Adrenal gland (tissue), 12 donors: ENCODE results near the gene MYADML2. TPM values are rescaled to one million over a fixed set of nuclear protein-coding genes. Genes with fewer than 3 reads are reported as not detected.
A peak's percentile ranks its signal among the peaks of the same experiment; 100 is the strongest.

ENCODE experiments used
- DNase-seq, 7 donors: peaks; one replicate each; pipeline ENCODE4 v3.0.0-alpha.2; 2019 to 2020
- H3K27ac ChIP-seq, 5 donors: fragments of 200-600 bp; sonication (generic) in 4 of 5; 1 replicate in 3 of 5; 2 replicates in 2 of 5; pipeline versions ENCODE4 v1.5.1 to v1.8.0; 2016 to 2020; ENCODE audit warnings: mild to moderate bottlenecking in 1 of 5
- H3K27me3 ChIP-seq: fragments of 200-600 bp; 2 replicates; pipeline ENCODE4 v1.8.0; 2021
- H3K36me3 ChIP-seq, 2 donors: fragments of 200-600 bp; replicated peaks in 1 of 2; 1 replicate in 1 of 2; 2 replicates in 1 of 2; pipeline versions ENCODE4 v1.5.1 to v1.8.0; 2018 to 2022
- H3K4me1 ChIP-seq, 2 donors: fragments of 200-600 bp; replicated peaks in 1 of 2; 1 replicate in 1 of 2; 2 replicates in 1 of 2; pipeline versions ENCODE4 v1.5.1 to v1.8.0; 2018 to 2021
- H3K4me3 ChIP-seq, 4 donors: fragments of 200-600 bp; sonication (generic) in 3 of 4; one replicate each; pipeline ENCODE4 v1.5.1; 2016 to 2018
- H3K9me3 ChIP-seq, 3 donors: fragments of 200-600 bp; sonication (generic) in 1 of 3; replicated peaks in 1 of 3; 1 replicate in 2 of 3; 2 replicates in 1 of 3; pipeline versions ENCODE4 v1.5.1 to v1.8.0; 2016 to 2021
- CTCF ChIP-seq, 6 experiments: fragments of 450-650 bp in 4 of 6; fragments of 200-600 bp in 2 of 6; sonication (generic) in 1 of 6; IDR thresholded peaks; 1 replicate in 5 of 6; 2 replicates in 1 of 6; pipeline versions ENCODE4 v1.5.1 to v1.8.0; 2016 to 2021; ENCODE audit warnings: antibody characterized with exemption in 6 of 6, mild to moderate bottlenecking in 2 of 6, moderate library complexity in 1 of 6
- POLR2A ChIP-seq, 2 donors: fragments of 450-650 bp; IDR thresholded peaks; one replicate each; pipeline ENCODE4 v1.6.1; 2017; ENCODE audit warnings: antibody characterized with exemption in 2 of 2, mild to moderate bottlenecking in 2 of 2, moderate library complexity in 1 of 2
- WGBS, 4 donors: extraction: QIAGEN DNeasy Blood & Tissue Kit in 2 of 4; methylation state at CpG; one replicate each; pipeline versions ENCODE4 v1.1.5 to v1.1.7; 2013 to 2017; 5-methylcytosine and 5-hydroxymethylcytosine counted together
- intact Hi-C, 2 donors: fragments of 100-400 bp; cut with DNase I; formaldehyde crosslinking; loops; one replicate each; pipeline versions ENCODE4 v1.14.1 to v1.15.0; 2022 to 2023
- polyA plus RNA-seq, 3 donors: library from polyadenylated mRNA; stranded (reverse); fragments of 200-250 nt in 2 of 3; fragments of 350-450 nt in 1 of 3; fragmentation: Illumina TruSeq in 1 of 3; extraction: RNeasy Lipid Tissue Mini Kit (QIAGEN cat#74804) in 1 of 3; gene quantifications; one replicate each; pipeline ENCODE4 v1.2.3, GENCODE V29; 2013 to 2014
- total RNA-seq, 9 donors: library from RNA; depleted of rRNA in 4 of 9; stranded (reverse); fragments of >200 nt in 4 of 9; fragments of 120-200 nt in 1 of 9; fragmentation: NEBNext Ultra II Directional in 1 of 9; extraction: Animal tissue kit (Norgen Biotek cat#: 25700) in 1 of 9; gene quantifications; one replicate each; pipeline versions ENCODE4 v1.1.0 to v1.2.4, GENCODE V29; 2013 to 2023
- donor health status: healthy with polysubstance abuse.
- donor health status: Bipolar disorder and iron deficiency.
- donor health status: DM: yes; HTN: yes; CAD: no.
- donor health status: DM: no; HTN: no; CAD: no.
- donor health status: DM: no; HTN: no; CAD: no.
- donor health status: DM: yes; HTN: yes; CAD: no.

The MYADML2 gene
- total and polyA plus RNA-seq, 12 donors, result not detected

- no peaks in the 10 kb centered on the region for H3K27me3 ChIP-seq
- H3K36me3 ChIP-seq, result peaks cover 0 to 6% of the 10 kb centered on the region in 2 donors
- peak in 1 of 7 donors; percentile 18 for DNase-seq
- intact Hi-C loops, result no loop called here
- WGBS, 4 donors, result 85 to 89% (median 87%) methylated on average over 20 to 25 of the region's 25 CpGs
- H3K4me3 ChIP-seq, result no peak overlapping the region
- H3K4me1 ChIP-seq, result peaks cover 8 to 19% of the 10 kb centered on the region in 2 donors
- no peak for TF ChIP-seq CTCF (IDR thresholded peaks at IDR 0.05)
- no peak for TF ChIP-seq POLR2A (IDR thresholded peaks at IDR 0.05)
- no peaks in the 10 kb centered on the region for H3K9me3 ChIP-seq
- peak overlapping the region in 4 of 5 donors; percentile 5 to 83 (median 61) for H3K27ac ChIP-seq
Observed at GRCh38 chr17:81990836-81991683, 44.0 kb upstream of the MYADML2 start.

GRCh38 chr17:81987161-81987770 is 40.2 kb upstream of the MYADML2 start:
- Histone ChIP-seq H3K4me1 (peaks cover 8 to 14% of the 10 kb centered on the region in 2 donors), H3K27ac (no peak overlapping the region), H3K4me3 (no peak overlapping the region), H3K27me3 (no peaks in the 10 kb centered on the region), H3K9me3 (no peaks in the 10 kb centered on the region), H3K36me3 (peaks cover 0 to 25% of the 10 kb centered on the region in 2 donors)
- TF ChIP-seq CTCF (IDR thresholded peaks at IDR 0.05) (no peak), POLR2A (IDR thresholded peaks at IDR 0.05) (no peak)
- WGBS, 4 donors, result 92 to 94% (median 93%) methylated on average over 26 of the region's 26 CpGs
- DNase-seq, result no peak
- intact Hi-C loops, result no loop called here

GRCh38 chr17:81986606-81987005 is 39.6 kb upstream of the MYADML2 start:
- H3K36me3 ChIP-seq, result peaks cover 0 to 25% of the 10 kb centered on the region in 2 donors
- intact Hi-C loops, result no loop called here
- WGBS, 4 donors, result 94 to 96% (median 96%) methylated on average over 26 of the region's 26 CpGs

More at GRCh38 chr17:81986606-81987005, 39.6 kb upstream of the MYADML2 start:
- no peak for TF ChIP-seq CTCF (IDR thresholded peaks at IDR 0.05)
- TF ChIP-seq POLR2A (IDR thresholded peaks at IDR 0.05), result no peak
- H3K9me3 ChIP-seq, result no peaks in the 10 kb centered on the region
- no peak for DNase-seq
- peaks cover 3 to 7% of the 10 kb centered on the region in 2 donors for H3K4me1 ChIP-seq
- H3K27me3 ChIP-seq, result no peaks in the 10 kb centered on the region
- H3K27ac ChIP-seq, result no peak overlapping the region
- no peak overlapping the region for H3K4me3 ChIP-seq
